Erythroblast (primary cell): Measurements from ENCODE around the gene POLH.

Experiments
- GATA1 ChIP-seq: IDR thresholded peaks from 2 replicates; pipeline ENCODE4 v1.6.1; 2011; ENCODE audit warnings: low read depth, mild to moderate bottlenecking, control low read depth, low read length, moderate library complexity
- POLR2A ChIP-seq: IDR thresholded peaks from 2 replicates; pipeline ENCODE4 v1.6.1; 2011; ENCODE audit warnings: mild to moderate bottlenecking, low read length

GRCh38 chr6:43570876-43571441 is 5.0 kb upstream of the POLH start:
- no peak for TF ChIP-seq POLR2A
- no peak for TF ChIP-seq GATA1
